Esophagus muscularis mucosa (tissue), 4 donors: Measurements from ENCODE around the gene FEV.

Source experiments
- CTCF ChIP-seq, 3 experiments: fragments of 200-600 bp in 2 of 3; fragments of 450-650 bp in 1 of 3; sonication (generic) in 2 of 3; IDR thresholded peaks; one replicate each; pipeline ENCODE4 v1.5.1; 2017 to 2019; ENCODE audit warnings: antibody characterized with exemption in 3 of 3, mild to moderate bottlenecking in 2 of 3, moderate library complexity in 1 of 3
- EP300 ChIP-seq: sonication (generic); formaldehyde crosslinking; IDR thresholded peaks from one replicate; pipeline ENCODE4 v1.6.1; 2017; ENCODE audit warnings: antibody characterized with exemption
- POLR2A ChIP-seq: fragments of 450-650 bp; IDR thresholded peaks from one replicate; pipeline ENCODE4 v1.6.1; 2017; ENCODE audit warnings: antibody characterized with exemption, moderate library complexity, mild to moderate bottlenecking, low read depth
- POLR2AphosphoS5 ChIP-seq, 2 donors: sonication (generic); formaldehyde crosslinking; IDR thresholded peaks; one replicate each; pipeline ENCODE4 v1.6.1; 2017; ENCODE audit warnings: antibody characterized with exemption in 2 of 2

- no peak for TF ChIP-seq POLR2A
- TF ChIP-seq EP300: no peak
- TF ChIP-seq CTCF (IDR thresholded peaks at IDR 0.05): no peak
- TF ChIP-seq POLR2AphosphoS5 (IDR thresholded peaks at IDR 0.05): no peak
Measured at GRCh38 chr2:218944759-218945404, 40.1 kb downstream of the FEV start.
